Measurements from ENCODE around the gene NXPH4.

The NXPH4 gene

DNA sequence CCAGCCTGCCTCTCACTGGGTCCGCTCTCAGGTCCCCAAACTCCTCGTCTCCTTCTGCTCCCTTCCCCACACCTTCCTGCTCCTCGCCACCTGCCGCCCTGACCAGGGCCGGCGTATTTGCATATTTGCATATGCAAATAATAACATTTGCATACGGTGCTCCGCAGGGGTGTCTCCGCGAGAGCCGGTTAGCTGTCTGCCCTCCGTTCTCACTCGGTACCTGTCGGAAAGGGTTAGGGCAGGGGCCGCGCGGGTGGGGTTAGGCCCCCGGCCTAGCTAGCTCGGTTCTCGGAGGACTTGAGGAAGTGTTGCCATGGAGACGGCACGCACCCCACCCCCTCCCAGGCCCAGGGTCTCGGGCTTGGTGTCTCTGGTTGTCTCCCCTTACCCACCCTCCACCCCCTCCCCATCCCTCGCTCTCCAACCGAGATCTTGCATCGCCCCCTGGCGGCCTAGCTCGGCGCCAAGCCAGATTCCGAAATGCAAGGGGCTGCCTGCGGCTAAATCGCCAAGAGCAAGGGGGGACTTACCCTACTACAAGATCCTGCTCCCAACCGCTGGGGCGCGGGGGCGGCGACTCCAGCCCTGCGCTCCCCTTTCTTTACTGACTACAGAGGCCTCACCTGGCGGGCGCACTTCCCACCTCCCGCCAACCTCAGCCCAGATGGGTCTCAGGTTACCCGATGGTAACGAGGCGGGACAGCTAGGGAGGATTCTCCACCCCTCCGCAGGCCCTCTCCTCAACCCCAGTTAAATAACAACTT, 26.3 kb downstream of the NXPH4 start:
- peak; percentile 66 for DNase-seq (ENCODE audit: low read depth)

DNA sequence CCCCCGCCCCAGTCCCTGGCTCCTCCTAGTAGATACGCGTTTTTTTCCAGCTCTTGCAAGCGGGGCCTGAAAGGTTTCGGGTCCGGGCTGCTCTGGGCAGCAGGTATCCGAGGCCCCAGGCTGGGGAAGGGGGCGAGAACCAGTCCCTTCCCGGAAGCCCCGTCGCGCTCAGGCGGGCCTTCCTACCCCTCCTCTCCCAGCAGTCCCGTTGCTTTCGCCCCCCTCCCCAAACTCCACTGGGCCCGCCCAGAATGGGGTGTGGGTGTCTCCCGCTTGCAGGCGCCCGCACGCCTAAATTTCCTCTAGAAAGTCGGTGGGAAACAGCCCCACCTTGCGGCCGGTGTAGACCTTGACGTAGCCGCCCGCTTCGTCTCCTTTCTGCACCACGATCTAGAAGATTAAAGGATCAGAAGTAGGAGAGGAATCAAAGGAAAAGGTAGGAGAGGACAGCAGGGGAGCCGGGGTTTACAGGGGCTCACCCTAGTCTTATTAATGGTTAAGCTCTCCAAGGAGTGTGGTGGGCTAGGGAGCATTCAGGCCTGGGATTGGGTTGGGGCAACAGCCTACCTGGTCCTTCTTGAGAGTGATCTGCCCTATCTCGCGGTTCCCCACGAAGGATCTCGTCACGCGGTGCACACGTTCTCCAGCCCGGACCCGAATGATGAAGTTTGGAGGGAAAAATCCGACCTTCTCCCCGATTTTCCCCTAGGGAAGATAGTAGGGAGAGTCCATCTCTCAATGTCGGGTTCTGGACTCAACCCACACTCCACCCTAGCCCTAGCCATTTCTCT, 27.1 kb downstream of the NXPH4 start:
- peak; percentile 77 for DNase-seq (ENCODE audit: low read depth)

DNA sequence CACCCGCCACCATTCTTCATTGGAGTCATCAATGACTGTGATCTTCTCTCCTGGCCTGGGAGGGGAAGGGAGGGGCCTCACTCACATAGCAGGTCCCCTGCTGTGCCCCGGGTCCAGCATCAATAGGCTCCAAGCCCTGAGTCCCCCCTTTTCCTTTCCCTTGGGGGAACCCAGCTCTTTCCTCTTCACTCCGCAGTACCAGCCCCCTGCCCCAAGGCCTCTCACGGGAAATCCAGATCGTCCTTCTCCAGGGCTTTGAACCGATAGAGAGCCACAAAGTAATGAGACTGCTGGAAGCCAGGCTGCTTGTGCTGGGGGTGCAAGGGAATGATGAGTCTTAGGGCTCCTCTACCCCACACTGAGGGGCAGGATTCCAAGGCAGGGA, 27.7 kb downstream of the NXPH4 start:
- no peak for DNase-seq (ENCODE audit: low read depth)

DNA sequence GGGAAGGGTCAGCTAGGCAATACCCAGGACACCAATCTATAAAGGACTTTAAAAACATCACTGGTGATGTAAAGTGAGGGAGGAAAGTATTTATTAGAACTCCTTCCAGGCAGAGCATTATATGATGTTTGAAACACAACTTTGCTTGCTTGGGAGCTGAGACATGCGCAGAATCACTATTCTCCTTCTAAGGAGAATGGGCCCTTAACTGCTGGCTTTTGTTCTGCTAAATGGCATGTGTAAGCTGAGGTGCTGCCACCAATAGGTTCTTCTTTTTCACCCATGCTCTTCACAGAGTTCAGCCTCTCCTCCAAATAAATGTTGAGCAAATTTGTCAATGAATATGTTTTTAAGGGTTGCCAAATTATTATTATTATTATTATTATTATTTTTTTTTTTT, 30.4 kb downstream of the NXPH4 start:
- no peak for DNase-seq (ENCODE audit: low read depth)

DNA sequence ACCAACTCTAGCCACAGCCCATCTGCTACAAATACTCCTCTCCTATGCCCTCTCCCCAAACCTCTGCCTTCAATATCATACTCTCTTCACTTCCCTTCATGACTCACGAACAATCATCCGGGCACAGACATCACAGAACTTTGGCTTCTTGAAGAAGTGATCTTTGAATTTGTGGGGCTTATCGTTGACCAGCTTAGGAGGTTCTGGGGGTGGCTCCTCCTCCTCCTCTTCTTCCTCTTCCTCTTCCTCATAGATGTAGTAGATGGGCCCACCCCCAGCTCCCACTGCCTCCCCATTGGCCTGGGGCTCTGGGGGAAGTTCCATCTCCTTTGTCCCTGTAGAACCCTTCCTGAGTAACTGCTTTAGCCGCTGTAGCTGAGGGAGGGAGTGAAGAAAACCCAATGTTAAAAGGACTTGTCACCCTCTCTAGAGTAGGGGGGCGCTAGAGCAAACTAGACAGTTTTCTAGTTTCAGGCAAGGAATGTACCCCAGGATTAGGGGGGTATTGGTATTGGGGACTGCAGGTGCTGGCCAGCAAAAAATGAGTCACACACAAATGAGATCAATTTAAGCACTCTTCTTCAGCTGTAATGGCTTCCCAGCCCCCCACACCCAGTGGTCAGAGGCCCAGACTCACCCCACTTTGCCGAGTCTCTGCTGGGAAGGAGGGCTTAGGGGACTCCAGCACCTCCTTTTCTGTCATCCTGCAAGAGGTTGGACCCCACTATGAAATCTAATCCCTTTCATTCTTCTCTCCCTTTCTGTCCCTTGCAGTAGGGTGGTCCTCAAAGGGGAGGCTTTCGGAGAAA, 32.5 kb downstream of the NXPH4 start:
- DNase-seq (ENCODE audit: low read depth): no peak

DNA sequence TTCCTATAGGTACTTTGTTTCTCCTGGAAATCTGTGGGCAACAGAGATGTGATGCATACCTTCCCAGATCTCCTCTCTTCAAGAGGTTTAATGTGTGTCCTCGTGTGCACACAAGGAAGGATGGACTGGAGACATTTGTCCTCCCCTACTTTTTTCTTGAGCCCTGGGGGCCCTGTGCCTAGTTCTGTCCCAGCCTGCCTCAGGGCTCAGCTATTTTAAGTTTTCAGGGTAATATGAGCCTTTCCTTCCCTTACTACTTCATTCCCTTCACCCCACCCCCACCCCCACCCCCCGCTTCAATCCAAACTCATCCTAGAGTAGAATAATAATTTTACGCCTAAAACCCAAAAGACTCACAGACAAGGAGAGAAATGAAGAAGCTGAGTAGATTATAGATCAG, 33.9 kb downstream of the NXPH4 start:
- no peak for DNase-seq (ENCODE audit: low read depth)

DNA sequence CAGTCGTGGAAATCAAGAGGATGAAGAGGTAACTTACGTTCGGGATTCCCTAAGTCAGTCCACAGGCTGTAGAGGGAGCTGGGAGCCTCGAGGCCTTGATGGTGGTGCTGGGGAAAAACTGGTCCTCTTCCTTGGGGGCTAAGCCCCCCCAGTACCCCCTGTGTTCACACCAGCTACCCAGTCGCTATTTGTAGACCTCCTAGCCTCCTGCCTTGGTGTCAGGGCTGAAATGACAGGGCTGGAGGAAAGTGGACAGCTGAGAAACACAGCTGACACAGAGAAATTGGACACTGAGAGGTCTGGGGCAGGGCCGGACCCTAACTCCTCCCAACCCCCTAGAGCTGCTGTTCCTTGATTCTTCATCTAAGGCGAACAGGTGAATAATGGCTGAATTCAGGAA, 34.4 kb downstream of the NXPH4 start, which contains the start of gene STAC3:
Gene STAC3 (minus strand): TSS at position 232 of the 400 bp plus-strand sequence. CDS start 1,551 bp downstream, outside the sequence.
- no peak for DNase-seq (ENCODE audit: low read depth)

DNA sequence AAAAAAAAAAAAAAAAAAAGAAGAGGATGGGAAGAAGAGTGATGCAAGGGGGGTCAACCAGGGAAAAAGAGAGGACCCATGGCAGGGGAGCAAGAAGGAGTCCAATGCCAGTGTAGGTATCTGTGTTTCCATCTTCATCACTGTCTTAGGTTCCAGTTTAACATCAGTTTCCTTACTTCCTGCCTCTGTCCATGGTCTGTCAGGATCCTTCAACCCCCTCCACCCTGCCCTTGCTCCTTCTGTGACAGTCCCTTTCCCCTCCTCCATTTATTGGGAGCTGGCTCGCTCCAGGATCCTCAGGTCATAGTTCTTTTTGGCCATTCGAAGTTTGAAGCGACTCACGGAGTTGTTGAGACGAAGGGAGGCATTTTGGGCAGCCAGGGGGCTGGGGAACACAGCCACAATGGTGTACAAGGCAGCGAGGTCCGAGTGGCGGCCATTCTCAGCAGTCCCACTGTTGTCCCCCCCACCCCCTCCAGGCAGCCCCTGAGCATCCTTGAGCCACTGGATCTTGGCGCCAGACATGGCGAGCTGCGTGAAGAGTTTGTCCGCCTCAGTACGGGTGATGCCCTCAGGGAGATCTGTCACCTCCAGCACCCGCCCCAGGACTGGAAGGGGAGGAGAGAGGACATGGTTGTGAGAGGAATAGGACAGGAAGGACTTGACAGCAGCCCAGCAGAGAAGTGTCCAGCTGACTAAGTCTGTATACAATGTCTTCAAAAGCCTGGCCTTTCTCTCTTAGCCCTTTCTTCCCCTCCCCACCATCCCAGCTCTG, 38.1 kb downstream of the NXPH4 start:
- no peak for DNase-seq (ENCODE audit: low read depth)

DNA sequence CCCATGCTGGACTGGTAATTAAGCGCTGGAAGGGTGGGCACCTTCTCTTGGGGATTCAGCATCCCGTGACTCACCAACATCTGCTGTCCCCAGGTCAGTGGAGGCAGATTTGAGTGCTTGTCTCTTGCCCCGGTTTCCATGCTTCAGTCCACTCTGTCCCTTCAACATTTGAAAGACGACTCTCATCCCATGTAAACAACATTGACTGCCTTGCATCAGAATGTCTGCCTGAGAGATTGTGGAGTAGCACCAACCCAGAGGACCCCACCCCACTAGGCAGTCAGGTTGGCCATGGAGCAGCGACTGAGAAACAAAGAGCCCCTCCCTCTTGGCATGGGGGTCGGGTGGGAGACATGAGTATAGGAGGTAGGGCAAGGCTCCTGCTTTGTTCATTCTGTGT, 39.3 kb downstream of the NXPH4 start:
- DNase-seq (ENCODE audit: low read depth): no peak

DNA sequence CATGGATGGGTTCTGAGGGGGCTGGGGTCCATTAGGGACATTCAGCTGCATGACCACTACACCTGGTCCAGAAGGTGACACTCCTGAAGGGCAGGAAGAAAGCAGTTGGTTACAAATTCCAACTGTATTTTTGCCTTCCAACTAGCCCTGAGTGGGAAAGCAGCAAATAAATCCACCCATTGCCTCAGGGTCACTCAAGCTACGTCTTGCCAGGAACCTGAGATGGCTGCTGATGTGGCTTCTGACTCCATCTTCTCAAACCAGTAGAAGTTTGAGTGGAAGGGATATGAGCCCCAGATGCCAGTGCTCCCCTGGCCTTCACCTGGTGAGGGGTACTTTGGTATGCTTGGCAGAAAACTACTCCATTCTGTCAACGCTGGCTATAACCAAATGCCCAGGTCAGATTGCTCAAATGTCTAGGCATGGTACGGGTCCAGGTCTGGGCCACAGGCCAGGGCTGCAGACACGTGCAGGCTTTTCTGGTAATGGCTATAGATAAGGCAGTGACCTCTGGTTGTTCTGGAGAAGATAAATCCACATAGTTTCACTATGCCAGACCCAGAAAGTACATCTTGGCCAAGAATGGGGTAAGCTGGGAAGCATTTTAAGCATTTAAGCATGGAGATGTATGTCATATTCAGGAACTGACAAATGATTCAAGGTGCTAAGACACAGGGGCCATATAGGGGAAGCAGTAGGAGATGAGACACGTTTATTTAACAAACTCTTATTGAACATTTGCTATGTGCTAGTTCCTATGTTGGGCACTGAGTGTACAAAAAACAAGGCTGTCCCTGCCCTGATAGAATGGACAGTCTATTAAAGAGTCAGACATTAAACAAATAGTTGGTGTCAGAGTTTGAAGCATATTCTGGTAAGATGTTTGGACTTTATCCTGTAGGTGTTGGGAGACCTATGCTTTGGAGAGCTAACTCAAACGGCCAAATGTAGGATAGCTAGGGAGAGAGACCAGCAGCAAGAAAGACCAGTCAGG, 42.7 kb downstream of the NXPH4 start:
- DNase-seq (ENCODE audit: low read depth): no peak

DNA sequence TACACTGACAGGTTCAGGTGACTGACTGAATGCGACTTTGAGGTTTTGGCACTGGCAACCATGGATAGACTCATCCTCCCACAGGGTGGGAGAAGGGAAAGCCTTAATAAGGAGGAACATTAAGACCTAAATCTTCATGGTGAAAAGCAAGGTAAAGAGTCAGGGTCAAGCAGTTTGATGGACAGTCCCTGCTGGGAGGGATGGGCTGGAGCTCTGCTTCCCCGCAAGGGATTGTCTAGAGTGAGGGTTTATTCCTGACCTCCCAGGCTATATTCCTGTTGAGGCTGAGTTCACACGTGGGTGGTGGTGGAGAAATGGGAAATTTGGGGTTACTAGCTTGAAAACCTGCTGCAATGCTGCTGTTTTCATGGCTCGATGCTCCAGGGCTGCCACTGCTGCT, 43.8 kb downstream of the NXPH4 start:
- DNase-seq (ENCODE audit: low read depth): no peak

DNA sequence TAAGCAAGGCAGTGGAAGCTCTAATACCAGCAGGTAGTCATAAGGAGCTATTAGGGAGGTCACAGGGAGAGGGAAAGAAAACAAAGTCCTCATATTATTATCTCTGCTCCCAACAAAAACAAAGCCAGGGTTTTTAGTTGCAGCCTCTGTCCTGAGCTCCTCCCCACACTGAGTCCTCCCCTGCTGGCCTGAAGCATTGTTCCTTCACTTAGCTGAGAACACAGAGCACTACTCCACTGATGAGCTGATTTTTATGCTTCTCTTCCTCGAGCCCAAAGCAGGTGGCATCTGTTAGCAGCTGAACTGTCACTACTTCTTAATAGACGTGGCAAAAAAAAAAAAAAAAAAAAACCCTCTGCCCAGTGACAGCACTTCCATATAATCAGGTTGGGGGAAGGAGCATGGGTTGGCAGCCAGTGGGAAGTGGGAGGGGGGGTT, 44.9 kb downstream of the NXPH4 start:
- no peak for DNase-seq (ENCODE audit: low read depth)

DNA sequence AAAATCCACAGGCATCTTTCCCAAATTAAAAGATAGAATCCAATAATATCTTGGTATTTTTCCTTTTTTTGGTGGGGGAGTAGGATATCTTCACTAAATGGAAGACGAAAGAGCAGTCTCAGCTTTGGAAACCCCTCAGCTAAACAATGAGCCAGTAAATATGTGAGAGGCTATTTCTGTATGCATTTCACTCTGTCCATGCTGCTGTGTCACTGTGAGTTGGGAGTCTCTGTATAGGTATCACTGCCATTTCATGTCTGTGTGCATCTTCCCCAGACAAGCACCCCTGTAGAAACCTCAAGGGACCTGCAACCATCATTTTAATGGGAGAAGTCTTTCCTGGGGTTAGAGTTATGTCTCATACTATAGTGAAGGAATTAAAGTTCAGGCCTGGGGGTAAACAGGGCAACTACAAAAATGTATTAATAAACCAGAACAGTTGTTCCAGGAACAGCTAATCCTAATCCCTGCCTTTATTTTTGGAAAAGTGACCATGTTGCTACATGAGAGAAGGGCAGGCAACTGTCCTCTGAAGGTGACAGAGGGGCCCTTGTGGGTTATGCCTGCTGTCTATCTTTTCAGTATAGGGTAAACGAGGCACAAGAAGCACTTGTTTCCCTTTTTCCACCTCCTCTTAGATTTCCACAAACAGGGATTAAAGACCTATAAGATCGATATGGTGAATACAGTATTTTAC, 45.7 kb downstream of the NXPH4 start:
- DNase-seq (ENCODE audit: low read depth): no peak

DNA sequence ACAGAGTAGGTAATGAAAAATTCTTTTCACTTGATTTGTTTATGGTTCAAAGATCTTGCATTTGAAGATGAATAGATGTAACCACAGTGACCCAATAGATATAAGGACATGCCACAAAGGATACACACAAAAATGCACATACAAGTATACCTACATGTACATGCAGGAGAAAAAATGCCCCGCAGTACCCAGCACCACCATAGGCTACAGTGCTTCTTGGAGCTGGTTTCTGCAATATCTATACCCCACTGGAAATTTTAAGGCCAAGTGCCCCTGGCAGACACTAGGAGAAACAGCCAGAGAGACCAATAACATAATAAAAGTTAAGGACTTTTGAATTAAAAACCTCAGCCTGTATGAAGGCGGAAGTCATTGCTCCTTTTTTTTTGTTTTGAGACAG, 46.5 kb downstream of the NXPH4 start:
- no peak for DNase-seq (ENCODE audit: low read depth)

DNA sequence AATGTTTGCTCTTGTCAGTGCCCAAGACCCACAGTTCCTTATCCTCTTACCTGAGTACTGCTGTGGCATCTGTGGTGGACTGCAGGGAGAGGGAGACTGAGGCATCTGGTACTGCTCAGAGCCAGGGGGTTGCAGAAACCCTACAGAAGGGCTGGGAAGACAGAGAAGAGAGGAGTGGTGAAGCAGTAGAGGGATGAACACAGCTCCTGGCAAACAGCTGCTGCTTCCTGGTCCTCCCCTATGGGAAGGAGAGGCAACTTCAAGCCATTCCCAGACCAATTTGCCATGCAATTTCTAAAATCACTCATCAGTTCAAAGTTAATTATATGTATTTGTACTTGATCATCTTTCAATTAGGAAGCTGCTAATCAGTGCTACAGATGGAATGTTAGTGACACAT, 50.1 kb downstream of the NXPH4 start:
- no peak for DNase-seq (ENCODE audit: low read depth)

DNA sequence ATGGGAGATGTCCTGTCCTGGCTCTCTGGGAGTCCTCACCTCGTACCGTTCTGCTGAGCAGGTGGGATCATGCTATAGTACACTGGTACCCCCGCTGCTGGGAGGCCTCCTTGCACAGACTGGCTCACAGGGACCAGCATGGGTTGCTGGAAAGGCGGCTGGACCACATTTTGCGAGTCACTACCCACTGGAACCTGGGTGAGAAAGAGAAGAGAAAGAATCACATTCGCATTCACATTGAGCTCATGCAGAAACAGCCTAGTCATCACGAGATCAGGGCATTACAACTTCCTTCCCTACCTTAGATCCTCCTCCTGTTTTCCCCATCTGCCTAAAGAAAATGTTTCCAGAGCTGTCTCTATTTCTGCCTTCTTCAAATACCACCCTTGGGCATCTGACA, 51.7 kb downstream of the NXPH4 start:
- DNase-seq (ENCODE audit: low read depth): peak; percentile 45

DNA sequence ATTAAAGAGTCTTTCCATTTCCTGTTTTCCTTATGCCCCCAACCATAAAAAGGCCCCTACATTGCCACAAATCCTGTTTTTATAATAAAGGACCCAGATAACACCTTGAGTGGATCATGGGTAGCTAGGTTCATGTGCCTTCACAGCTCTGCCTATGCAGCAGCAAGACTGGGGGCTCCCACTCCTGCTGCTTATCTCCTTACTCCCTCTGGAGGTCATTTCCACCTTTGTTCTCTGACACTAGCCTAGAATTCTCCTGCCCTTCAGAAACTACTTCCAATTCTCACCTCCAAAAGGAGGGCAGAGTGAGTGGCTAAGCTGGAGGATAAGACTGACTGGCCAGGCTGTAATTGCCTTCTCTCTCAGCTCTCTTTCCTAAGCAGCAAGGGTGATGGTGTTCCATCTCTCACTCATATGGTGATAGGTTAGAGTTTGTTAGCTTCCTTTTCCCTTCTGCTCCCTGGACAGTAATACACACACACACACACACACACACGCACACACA, 54.4 kb downstream of the NXPH4 start:
- no peak for DNase-seq (ENCODE audit: low read depth)

DNA sequence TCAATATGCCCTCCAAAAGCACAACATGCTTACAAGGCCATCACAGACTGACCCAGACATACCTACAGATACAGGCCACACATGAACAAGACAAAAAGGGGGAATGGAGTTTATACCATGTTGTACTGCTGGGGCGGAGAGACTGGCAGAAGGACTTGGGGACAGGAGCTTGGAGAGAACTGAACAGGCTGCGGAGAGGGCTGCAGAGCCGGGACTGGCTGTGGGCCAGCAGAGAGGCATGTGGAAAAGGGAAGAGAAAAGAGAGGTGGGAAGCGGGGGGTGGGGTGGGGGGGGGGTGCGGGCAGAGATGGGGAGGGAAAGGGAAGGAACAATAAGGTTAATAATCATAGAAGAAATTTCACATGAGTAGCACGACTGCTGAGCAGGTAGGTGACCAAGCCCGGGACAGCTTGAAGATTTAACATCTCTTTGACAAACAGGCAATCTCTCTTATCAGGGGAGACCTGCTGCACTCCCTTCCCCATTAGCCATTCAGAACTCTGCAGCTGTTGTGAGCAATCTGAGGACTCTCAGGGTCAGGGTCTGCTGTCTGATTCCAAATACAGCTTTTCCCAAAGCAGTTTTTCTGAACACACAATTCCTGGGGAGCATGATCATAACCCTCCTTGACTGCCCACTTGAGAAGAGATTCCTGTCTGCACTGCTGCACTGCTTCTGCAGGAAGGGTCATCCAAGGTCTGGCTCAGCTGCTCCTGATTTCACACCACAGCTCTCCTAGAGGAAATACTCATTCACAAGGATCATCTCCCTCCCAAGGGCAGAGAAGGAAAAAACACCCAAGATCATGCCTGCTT, 56.0 kb downstream of the NXPH4 start:
- DNase-seq (ENCODE audit: low read depth): peak; percentile 20

DNA sequence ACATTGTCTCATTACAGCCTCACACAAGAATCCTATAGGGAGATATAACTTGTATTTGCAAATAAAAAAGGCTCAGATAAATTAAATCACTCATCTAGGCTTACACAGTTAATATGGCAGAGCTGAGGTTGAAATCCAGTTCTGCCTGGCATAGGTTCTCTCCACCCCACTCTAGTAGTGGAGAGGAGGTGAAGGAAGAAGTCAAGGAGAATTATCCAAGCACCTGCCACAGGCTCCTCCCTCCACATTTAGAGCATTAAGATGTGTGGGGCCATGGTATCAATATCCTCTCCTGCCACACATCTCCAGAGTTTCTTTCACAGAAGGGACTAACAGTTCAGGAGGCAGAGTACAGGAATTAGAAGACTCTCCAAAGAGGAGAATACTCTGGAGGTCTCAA, 56.9 kb downstream of the NXPH4 start:
- no peak for DNase-seq (ENCODE audit: low read depth)

All from ELR (cell line).